HG03108 (cell line): ENCODE measurements around the gene POLR3A.

ENCODE experiments used
- ATAC-seq: cut with Tn5 transposase; IDR thresholded peaks from one replicate; pipeline ENCODE4 v1.9.1; 2021; ENCODE audit warnings: moderate library complexity; ENCODE audit not compliant: unreplicated experiment

The POLR3A gene

DNA sequence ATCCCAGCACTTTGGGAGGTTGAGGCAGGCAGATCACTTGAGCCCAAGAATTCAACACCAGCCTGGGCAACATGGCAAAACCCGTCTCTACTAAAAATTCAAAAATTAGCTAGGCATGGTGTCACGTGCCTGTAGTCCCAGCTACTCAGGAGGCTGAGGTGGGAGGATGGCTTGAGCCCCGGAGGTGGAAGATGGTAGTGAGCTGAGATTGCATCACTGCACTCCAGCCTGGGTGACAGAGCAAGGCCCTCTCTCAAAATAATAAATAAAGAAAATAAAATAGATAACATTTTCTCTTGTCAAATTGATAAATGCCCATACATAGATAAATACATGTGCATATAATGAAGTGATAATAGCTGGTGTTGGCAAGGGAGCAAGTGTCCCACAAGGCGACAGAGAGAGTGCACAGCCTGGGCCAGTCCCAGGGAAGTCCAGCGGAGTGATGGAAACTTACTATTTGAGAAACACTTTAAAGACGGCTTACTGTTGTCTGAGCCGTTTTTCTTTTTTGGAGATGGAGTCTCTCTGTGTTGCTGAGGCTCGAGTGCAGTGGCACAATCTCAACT lies 69.3 kb downstream of the POLR3A start:
- no peak for ATAC-seq

DNA sequence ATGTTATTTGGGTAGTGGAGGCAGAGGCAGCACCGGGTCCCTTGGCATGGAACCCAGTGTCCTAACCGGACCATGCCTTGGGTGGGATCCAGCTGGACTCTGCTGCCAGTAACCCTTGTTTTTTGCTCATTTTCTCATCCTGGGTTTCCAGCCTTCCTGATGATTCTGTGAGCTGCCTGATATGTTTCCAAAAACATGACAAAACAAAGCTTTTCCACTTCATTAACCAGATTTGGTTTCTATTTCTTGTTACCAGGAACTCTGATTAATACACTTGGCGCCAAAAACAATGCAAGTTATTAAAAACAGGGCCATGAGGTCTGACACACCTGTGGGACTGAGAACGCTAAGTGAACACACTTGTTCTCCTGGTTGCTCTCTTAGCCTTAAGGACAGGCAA lies 69.9 kb downstream of the POLR3A start:
- ATAC-seq: no peak

DNA sequence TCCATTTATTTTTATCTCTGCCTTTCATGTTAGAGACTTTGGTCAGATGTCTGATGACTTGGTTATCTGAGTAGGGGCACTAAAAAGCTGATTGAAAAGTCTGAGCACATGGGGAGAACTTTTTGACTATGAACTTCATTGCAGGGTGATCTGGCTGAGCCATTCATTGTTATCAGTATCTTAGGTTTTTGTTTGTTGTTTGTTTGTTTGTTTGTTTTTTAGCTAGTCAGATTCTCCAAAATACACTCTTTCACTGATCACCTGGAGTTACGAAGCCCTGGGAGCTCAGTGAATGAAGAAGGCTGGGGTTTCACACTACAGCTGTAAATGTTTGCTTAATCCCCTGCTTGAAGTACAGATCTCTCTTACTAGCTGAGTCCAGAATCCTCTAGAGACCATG lies 74.2 kb downstream of the POLR3A start:
- ATAC-seq: no peak

DNA sequence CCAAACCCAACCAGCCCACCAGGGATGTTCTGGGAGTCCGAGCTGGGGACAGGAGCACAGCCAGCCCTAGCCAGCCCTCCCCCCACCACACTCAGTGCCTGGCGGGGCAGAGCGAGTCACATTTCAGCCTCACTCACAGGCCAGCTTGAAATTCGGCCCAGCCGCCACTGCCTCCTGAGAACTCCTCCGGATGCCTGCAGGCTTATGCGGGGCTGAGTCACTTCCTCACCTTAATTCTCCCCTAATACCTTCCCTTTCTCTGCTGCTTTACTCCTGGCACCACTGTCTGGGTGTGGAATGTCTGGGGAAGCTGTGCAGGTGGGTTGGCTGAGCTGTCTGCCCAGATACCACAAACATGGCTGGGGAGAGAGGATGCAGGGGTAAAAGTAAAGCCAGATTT lies 80.1 kb downstream of the POLR3A start:
- ATAC-seq: no peak

DNA sequence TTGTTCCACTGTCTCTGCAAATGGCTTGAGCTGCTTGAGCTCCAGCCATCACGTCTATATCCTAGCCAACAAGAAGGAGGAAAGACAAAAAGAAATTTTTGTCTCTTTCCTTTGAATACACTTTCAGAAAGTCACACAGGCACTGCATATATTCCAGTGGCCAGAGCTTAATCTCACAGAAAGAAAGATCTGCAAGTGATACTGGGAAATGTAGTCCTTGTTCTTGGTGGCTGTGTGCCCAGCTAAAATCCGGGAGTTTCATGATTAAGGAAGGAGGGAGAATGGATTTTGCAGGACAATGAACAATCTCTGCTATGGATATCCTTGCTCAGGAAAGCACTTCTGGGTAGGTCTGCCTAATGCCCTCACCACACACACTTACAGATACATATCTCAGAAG lies 83.2 kb downstream of the POLR3A start:
- ATAC-seq: no peak

DNA sequence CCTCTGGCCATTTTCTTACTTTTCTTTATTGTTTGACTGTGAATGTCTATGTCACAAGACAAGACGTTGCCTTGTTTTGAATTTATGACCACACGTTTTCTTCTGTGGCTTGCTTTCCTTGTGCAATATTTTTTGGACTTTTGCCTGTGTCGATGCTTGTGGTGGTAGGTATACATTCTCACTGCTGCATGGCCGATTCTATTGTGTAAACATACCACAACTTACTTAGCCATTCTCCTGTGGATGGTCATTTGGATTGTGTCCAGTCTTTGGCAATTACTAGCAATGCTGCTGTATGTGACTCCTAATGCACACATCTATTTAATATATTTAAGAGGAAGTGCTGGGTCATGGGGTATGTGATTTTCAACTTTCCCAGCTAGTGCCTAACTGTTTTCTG lies 84.8 kb downstream of the POLR3A start:
- ATAC-seq: no peak

DNA sequence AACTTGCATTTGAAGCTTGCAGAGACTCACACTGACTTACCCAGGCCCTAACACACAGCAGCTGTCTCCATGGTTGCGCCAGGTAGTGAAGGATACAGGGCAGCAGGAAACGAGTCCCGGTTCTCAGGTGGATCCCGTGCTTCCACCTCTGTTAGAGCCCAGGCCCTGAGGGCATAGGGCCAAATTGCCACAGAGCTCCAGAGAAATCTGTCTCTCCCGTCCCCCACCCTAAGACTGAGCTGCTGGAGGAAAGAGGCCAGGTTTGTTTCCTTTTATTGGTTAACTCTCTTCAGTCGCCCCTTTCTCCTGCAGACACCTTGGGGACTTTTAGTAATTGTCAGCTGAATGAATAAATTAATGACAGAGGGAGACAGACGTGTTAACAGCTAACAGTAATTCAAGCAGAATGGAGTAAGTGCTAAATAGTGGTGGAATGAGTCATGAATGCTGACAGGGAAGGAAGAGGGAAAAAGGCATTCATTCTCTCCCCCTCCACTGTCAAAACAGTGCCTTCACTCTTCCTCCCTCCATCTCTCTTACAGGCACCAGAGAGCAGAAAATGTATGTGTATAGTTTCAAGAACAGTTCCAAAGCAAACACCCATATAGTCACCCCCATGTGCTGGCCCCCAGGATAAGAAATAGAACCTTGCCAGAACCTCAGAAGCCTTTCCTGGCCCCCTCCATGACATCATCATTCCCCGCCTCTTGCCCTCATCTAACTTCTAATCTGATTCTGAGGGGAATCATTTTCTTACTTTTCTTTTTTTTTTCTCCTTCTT lies 86.0 kb downstream of the POLR3A start:
- ATAC-seq: no peak

DNA sequence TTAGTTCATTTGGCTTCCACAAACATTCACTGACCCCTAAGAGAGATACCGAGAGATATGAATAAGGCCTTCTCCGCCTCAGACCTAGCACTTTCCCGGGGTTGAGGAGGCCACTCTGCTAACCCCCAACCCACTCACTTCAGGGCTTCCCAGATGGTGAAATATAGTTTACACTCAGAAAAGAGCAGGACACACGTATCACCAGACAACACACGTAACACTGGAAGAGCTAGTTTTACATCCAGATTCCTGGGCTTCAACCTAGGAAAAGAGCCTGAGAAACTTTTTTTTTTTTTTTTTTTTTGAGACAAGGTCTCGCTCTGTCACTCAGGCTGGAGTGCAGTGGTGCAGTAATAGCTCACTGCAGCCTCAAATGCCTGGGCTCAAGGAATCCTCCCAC lies 87.5 kb downstream of the POLR3A start:
- ATAC-seq: no peak

DNA sequence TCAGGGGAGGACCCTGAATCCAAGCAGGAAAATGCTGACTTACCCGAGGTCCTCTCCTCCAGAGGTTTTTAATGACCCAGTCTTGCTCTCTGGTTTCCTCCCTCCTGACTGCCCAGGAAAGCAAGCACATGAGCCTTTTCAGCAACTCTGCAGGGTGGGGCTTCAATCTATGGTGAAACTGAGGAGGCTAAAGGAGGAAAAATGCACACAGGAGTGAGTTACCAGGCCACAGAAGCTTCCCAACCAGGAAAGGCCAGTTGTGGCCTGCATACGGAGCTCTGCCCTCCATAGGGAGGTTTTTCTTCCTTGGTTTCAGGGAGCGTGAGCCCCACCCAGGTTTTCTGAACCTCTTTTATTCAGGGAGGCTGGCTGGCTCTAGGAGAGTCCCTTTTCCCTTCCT lies 88.7 kb downstream of the POLR3A start:
- no peak for ATAC-seq

DNA sequence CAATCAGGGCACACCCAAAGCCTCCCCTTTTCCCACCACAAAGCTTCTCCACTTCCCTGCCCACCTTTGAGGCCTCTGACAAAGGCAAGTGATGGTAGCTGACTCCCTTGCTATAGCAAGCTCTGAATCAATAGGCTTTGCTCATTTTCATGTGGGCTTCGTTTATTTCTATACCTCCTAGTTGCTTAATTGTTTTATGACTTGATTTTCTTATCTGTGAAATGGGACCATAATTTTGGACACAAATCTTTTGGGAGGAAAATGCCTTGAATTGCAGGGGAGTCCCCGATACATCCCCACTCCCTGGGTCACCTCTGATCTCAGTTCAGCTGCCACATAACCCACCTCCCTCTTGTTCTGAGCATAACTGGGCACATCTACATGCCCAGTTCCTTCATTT lies 89.1 kb downstream of the POLR3A start:
- no peak for ATAC-seq

DNA sequence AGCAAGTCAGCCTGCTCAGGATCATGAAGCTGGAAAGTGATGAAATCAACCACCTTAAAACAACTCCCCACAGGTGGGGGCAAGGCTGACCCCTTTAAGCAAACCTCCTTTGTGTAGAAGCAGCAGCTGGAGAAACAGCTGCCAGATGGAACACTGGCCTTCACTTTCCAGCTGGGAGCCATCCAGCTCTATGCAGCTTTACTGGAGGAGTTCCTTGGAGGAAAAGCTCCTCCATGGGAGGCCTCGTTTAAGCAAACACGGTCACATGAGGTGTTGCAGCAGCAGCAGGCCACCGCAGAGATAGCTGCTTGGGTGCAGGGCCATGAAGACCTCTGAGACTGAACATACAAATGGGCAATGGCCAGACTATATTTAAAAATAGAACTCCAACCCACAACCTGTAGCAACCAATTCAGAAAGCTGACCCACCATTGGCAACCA lies 89.7 kb downstream of the POLR3A start:
- ATAC-seq: no peak

DNA sequence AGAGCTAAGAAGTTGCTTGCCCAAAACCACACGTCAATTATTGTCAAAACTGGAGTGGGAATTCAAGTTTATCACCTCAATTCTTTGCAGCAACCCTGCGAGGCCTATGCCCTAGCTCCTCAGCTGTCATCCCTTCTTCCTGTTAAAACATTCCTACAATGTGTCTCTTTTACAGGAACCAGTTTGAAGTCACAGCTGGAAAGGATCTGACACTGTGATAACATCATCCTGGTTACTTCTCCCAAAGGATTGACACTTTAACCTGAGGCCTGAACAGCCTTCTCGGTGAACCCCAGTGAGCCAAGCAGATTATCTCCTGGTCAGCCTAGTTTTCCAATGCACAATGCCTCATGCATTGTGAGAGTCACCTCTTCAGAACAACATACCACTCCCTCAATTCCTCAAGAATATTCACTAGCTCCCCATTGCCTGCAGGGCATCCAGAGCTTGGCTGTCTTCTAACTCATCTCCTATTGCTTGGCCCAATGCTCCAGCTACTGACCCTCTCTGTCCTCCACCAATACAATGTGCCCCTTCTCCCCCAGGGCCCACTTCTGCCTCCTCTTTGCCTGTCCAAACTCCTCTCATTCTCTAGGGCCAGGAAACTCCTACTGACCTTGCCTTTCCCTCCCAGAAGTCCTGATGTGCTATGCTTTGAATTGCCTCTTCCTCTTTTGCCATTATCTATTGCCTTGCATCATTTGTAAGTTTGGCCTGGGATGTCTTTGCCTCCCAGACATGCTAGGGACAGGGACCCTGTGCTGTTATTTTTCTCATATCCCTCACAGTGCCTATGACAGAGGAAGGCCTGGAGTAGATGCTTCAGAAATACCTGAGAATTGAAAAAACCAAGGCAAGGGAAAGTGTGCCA lies 92.4 kb downstream of the POLR3A start:
- ATAC-seq: no peak

DNA sequence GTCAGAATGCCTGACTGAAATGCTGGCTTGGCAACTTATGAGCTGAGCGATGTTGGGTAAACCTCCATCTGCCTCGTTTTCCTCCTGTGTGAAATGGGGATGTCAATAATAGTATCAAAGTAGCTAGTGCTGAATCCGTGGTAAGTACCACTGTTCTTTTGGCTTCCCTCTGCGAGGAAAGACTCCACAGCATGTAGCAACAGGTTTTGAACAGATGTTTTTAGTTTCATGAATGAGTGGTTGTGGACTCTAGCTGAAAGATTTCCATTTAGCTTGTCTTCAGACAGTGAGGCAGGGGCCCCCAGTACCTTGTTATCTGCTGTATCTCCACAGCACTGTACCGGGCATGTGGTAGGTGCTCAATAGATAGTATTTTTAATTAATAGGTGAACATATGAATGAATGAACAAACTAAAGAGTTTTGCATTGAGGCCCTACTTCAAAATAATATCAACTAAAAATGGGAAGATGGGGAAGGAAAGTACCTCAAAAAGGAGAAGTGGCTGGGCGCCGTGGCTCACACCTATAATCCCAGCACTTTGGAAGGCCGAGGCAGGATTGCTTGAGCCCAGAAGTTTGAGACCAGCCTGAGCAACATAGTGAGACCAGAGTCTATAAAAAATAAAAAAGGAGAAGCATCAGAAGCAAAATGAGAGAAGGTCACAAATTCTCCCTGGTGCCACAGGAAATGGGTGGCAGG lies 97.1 kb downstream of the POLR3A start:
- no peak for ATAC-seq

DNA sequence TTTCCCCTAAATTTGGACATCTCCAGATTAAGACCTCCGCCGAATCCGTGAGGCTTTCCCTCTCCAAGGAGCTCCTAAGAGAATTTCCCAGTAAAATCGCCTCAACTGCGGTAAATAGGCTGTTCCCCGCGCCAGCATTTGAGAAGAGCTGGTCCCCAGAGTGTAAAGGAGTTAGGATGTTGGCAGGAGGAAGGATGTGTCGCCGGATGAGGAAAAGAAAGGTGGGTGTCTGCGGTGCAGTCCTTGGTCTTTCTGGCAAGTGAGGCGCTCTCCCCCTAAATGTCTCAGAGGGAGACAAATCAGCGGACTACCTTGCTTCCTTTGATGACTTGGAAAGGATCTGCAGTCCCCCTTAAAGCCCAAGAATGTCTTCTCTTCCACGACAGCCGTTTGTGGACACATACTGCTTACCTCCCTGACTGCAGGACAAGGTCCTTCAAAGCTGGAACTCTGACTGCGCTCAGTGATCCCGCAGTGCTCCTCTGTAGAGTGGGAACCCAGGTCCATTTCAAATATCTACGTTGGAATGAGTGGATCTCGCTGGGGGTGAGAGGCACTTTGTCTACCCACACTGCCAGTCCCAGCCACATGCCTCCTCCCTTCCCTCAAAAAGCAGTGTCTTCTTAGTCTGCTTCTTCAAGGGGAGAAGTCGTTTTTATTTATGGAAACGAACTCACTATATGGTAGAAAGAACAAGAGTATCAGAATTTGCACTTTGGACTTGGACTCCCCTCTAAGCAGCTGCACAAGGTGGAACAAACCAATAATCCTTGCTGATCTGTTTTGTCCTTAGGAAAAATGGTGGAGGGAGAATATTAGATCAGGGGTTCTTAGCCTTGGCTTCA lies 101.7 kb downstream of the POLR3A start:
- no peak for ATAC-seq

DNA sequence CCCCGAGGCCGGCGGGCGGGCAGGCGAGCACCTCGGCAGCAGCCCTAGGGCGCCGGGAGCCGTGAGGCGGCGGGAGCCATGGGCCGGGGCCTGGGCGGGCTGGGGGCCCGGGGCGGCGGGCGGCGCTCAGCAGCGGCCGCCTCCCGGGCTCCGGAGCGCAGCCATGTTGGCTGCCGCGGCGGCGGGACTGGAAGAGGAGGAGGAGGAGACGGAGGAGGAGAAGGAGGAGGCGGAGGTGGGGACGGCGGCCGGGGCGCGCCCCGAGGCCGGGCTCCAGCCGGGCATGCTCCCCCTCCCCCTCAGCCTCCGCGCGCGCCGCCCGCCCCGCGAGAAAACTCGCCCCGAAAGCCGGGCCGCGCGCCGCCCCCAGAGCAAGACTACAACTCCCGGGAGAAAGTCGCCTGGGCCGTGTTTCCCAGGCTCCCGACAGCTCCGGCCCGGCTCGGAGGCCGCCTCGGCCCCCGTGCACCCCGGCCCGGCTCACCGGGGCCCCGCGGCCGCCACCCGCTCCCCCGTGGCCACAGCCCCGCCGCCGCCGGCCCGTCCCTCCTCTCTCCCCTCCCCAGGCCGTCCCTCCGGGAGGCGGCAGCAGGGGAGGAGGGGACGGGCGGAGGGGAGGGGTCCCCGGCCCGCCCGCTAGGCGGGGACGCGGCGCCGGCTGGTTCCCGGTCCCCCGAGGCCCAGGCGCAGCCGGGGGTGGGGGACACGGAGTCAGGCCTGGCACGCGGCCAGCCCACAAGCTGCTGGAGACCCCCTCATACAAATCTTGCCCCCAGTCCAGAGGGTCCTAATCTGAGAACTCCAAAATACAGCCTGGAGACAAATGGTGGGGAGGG lies 102.5 kb downstream of the POLR3A start, which contains the start of gene DLG5:
Gene DLG5, minus strand, starts transcription at position 190 of the 836 bp plus-strand sequence. CDS start 235 bp downstream, outside the sequence.
- peak; percentile 46 for ATAC-seq

DNA sequence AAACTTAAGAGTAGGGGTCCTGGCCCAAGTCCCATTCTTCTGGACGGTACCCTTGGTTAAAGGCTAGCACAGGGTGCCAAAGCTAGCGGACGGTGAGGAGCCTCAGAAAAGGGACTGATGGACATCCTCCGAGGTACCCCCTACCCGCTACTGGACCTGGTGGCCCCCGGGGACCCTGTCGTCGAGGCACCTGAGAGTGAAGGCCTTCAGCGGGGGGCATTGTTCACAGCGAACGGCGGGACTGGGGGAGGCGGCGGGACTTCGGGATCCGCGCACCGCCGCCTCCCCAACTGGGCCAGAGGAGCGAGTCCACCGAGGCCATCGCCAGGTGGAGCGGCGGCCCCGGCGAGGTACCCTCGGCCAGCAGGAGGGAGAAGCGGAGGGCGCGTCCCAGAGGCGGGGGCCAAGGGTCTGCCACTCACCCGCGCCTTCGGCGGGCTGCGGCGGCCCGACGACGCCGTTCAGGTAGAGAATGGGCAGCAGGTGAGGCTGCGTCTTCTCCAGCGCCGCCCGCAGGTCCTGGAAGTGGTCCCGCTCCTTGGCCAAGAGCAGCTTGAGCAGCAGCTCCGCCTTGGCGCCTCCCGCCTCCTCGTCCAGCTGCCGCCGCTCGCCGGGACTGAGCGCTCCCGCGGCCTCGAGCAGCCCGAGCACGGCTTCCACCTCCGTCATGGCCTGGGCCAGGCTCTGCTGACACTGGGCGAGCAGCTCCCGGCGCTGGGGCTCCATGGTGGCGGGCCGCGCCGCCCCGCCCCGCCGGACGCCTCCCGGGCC lies 103.3 kb downstream of the POLR3A start:
- ATAC-seq: peak; percentile 53

DNA sequence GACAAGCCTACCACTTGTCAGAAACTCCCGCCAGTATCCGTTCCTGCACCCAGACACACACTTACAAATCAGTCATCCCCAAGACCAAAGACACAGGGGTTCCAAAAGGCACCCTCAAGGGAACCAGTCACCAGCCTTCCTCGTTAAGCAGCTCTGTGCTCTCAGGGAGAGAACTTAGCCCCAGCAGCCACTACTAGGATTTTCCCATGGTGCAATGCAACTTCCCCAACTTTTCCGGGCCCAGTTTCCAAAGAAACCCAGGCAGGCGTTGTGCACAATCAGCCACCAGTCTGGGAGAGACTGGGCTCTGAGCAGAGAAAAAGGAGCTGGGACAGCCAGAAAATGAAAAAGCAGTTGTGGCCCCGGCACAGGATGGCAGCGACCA lies 103.9 kb downstream of the POLR3A start:
- ATAC-seq: no peak

DNA sequence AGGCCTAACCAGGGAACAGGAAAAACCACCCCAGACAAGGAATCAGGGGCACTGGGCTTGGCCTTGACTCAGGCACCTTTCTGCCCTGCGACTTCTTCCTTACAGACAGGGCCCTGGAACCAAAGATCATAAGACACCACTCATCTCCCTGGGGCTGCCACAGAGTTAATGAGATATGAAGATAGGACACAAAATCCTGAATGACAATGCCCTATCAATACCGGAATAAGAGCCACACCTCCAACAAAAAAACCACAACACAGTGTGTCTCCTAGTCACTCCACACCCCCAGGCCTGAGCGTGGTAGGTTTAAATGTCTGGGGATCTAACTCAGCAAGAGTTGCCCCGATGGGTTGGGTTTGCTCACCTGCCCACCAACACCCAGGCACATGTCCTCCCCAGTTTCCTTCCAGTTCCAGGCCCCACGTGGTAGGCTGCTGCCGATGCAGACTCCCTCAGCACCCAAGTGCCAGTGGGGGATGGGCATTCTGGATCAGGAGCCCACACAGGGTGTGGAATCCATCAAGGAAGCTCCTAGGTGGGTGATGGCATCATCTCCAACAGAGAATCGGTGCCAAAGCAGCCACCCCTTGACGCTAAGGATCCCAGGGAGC lies 106.6 kb downstream of the POLR3A start:
- no peak for ATAC-seq
